Smooth muscle cell (in vitro differentiated cells): ENCODE data around the gene ADAM30. TPM values are rescaled to one million over a fixed set of nuclear protein-coding genes. Genes with fewer than 3 reads are reported as not detected.

ENCODE experiments used
- DNase-seq: peaks from one replicate; lab custom pipeline; 2025; ENCODE audit not compliant: unreplicated experiment; lab: John Stamatoyannopoulos, UW
- H2AFZ ChIP-seq: fragments of 200-600 bp; sonication (generic); 2 replicates; pipeline ENCODE4 v1.6.0; 2016; ENCODE audit warnings: antibody characterized with exemption, low read depth, mild to moderate bottlenecking
- H3F3A ChIP-seq: fragments of 200-600 bp; sonication (generic); 2 replicates; pipeline ENCODE4 v1.6.0; 2017; ENCODE audit warnings: antibody characterized with exemption, low read depth
- H3K27ac ChIP-seq: fragments of 200-600 bp; sonication (generic); 2 replicates; pipeline ENCODE4 v1.5.1; 2016; ENCODE audit warnings: low read depth, mild to moderate bottlenecking
- H3K27me3 ChIP-seq: fragments of 200-600 bp; sonication (generic); 2 replicates; pipeline ENCODE4 v1.6.1; 2016; ENCODE audit warnings: low read depth, mild to moderate bottlenecking
- H3K36me3 ChIP-seq: fragments of 200-600 bp; sonication (generic); 2 replicates; pipeline ENCODE4 v1.5.1; 2016; ENCODE audit warnings: low read depth
- H3K4me1 ChIP-seq: fragments of 200-600 bp; sonication (generic); 2 replicates; pipeline ENCODE4 v1.5.1; 2016; ENCODE audit warnings: low read depth
- H3K4me2 ChIP-seq: fragments of 200-600 bp; sonication (generic); 2 replicates; pipeline ENCODE4 v1.6.0; 2016; ENCODE audit warnings: mild to moderate bottlenecking
- H3K4me3 ChIP-seq: fragments of 200-600 bp; sonication (generic); 2 replicates; pipeline ENCODE4 v1.5.1; 2016; ENCODE audit warnings: mild to moderate bottlenecking
- H3K79me2 ChIP-seq: fragments of 200-600 bp; sonication (generic); 2 replicates; pipeline ENCODE4 v1.6.0; 2016; ENCODE audit warnings: low read depth, mild to moderate bottlenecking
- H3K9ac ChIP-seq: fragments of 200-600 bp; sonication (generic); 2 replicates; pipeline ENCODE4 v1.6.0; 2016; ENCODE audit warnings: low read depth
- H3K9me3 ChIP-seq: fragments of 200-600 bp; sonication (generic); replicated peaks from 2 replicates; pipeline ENCODE4 v1.5.1; 2016; ENCODE audit warnings: low read depth
- H4K20me1 ChIP-seq: fragments of 200-600 bp; sonication (generic); 2 replicates; pipeline ENCODE4 v1.6.0; 2016; ENCODE audit warnings: low read depth
- WGBS: methylation state at CpG from one replicate; pipeline ENCODE4 v1.1.7; 2016; ENCODE audit warnings: low lambda C conversion rate; 5-methylcytosine and 5-hydroxymethylcytosine counted together
- polyA plus RNA-seq: library from polyadenylated mRNA; unstranded; fragments of >200 nt; fragmentation: Nextera tagmentation; extraction: Ambion mirVana; gene quantifications from 2 replicates; pipeline ENCODE4 v1.2.1, GENCODE V29; 2016
- total RNA-seq: library from RNA; depleted of rRNA; stranded (reverse); fragments of >200 nt; gene quantifications from 2 replicates; pipeline ENCODE4 v1.2.3, GENCODE V29; 2014
- TF ChIP-seq, protein P1 (sequence below): fragments of 200-600 bp; sonication (generic); IDR thresholded peaks from 2 replicates; pipeline ENCODE4 v1.5.1; 2017; ENCODE audit warnings: borderline replicate concordance, mild to moderate bottlenecking, antibody characterized with exemption; ENCODE audit not compliant: insufficient read depth, poor library complexity, severe bottlenecking

Gene ADAM30
- total and polyA plus RNA-seq, 2 experiments from 2014 or later: not detected

DNA sequence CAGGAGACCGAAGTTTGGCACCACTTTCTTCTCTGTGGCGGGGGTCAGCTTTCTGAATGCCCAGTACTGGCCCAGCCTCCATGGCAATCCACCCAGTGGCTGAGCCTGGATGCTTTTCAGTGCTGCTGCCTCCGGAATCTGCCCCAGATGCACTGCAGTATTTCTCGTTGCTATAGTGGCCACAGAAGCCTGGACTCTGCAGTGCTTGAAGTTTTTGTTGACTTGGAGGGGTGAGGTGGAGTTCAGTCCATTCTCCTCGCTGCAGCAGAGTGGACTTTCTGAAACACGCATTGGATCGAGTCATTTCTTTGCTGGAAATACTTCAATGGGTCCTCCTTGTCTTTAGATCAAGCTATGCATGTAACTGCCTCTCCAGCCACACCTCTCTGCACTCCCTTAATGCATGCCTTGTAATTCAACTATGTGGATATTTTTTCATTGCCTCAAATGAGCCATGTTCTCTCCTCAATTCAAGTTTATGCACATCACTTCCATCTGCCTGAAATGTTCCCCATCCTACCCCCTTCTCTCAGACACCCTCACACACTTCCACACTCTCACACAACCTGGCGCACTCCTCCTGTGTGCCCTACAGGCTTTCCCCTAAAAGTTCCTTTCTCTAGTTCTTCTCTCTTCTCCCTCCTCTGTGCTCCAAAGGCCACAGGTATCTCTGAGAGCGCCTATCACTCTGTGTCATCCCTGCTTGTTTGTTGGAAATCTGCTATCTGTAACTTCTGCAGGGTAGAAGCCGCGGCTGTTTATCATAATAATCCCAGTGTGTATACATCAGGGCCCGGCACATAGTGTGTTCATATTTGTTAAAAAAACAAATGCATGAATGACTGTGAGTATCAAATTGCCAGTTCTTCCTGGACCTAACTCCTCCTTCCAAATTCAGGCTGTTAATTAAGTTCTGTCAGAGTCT lies 16.5 kb downstream of the ADAM30 start:
- H3F3A ChIP-seq: no peaks in the 10 kb centered on the region
- 83% methylated on average over 12 of the region's 12 CpGs for WGBS
- no peaks in the 10 kb centered on the region for H3K79me2 ChIP-seq
- TF ChIP-seq, protein P1, sequence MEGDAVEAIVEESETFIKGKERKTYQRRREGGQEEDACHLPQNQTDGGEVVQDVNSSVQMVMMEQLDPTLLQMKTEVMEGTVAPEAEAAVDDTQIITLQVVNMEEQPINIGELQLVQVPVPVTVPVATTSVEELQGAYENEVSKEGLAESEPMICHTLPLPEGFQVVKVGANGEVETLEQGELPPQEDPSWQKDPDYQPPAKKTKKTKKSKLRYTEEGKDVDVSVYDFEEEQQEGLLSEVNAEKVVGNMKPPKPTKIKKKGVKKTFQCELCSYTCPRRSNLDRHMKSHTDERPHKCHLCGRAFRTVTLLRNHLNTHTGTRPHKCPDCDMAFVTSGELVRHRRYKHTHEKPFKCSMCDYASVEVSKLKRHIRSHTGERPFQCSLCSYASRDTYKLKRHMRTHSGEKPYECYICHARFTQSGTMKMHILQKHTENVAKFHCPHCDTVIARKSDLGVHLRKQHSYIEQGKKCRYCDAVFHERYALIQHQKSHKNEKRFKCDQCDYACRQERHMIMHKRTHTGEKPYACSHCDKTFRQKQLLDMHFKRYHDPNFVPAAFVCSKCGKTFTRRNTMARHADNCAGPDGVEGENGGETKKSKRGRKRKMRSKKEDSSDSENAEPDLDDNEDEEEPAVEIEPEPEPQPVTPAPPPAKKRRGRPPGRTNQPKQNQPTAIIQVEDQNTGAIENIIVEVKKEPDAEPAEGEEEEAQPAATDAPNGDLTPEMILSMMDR: no peak
- DNase-seq: no peak
- no peak overlapping the region for H3K4me3 ChIP-seq
- no peak overlapping the region for H2AFZ ChIP-seq
- no peak overlapping the region for H3K4me2 ChIP-seq
- no peaks in the 10 kb centered on the region for H3K36me3 ChIP-seq
- H3K9ac ChIP-seq: no peak overlapping the region
- no peaks in the 10 kb centered on the region for H3K9me3 ChIP-seq
- no peaks in the 10 kb centered on the region for H4K20me1 ChIP-seq
- no peaks in the 10 kb centered on the region for H3K4me1 ChIP-seq
- no peaks in the 10 kb centered on the region for H3K27me3 ChIP-seq
- no peak overlapping the region for H3K27ac ChIP-seq

DNA sequence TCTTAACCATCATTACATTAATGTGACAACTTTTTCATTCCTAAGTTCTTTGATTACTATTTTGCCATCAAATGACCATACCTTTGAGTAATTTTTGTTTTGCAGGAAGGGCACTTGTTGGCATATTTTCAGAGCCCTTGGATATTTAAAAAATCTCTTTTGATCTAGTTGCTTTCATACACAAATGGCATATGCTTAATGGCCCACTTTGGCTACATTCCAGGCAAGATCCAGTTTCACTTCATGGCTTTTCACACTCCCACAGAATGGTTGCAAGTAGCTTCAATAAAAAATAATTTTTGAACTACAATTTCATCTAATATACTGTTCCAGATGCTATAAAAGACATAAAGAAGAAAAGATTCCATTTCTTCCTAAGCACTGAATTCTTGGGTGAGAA lies 18.1 kb downstream of the ADAM30 start:
- no peaks in the 10 kb centered on the region for H3K9me3 ChIP-seq
- no peak overlapping the region for H2AFZ ChIP-seq
- H3K4me1 ChIP-seq: no peaks in the 10 kb centered on the region
- H3K27ac ChIP-seq: no peak overlapping the region
- no peak for DNase-seq
- no peaks in the 10 kb centered on the region for H3K27me3 ChIP-seq
- H3K9ac ChIP-seq: no peak overlapping the region
- no peaks in the 10 kb centered on the region for H3K36me3 ChIP-seq
- TF ChIP-seq, protein P1: no peak
- H3F3A ChIP-seq: no peaks in the 10 kb centered on the region
- H4K20me1 ChIP-seq: no peaks in the 10 kb centered on the region
- H3K4me3 ChIP-seq: no peak overlapping the region
- no peak overlapping the region for H3K4me2 ChIP-seq
- no peaks in the 10 kb centered on the region for H3K79me2 ChIP-seq

DNA sequence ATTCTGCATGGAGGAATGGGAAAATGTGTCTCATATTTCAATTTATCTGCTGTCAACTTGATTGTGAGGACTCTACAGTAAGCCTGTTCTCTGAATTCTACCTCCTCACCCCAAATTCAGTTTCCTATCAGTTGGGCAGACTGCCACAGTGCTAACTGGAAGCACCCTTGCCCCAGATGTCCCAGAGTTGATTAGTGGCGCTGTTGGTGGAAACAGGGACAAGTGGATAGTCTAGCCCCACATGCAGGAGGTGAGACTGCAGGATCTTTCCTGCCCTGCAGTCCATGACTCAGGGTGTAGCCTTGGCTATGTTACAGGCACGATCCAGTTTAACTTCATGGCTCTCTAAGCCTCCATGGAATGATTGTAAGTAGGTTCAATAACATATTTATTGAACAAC lies 22.1 kb downstream of the ADAM30 start:
- no peak overlapping the region for H3K27ac ChIP-seq
- 80% methylated on average over 2 of the region's 2 CpGs for WGBS

More for the DNA sequence above, 22.1 kb downstream of the ADAM30 start:
- Histone ChIP-seq H3K9ac (no peak overlapping the region), H4K20me1 (no peaks in the 10 kb centered on the region), H3F3A (no peaks in the 10 kb centered on the region), H2AFZ (no peak overlapping the region), H3K4me2 (no peak overlapping the region), H3K4me1 (no peaks in the 10 kb centered on the region), H3K9me3 (no peaks in the 10 kb centered on the region), H3K27me3 (no peaks in the 10 kb centered on the region), H3K79me2 (no peaks in the 10 kb centered on the region), H3K4me3 (no peak overlapping the region), H3K36me3 (no peaks in the 10 kb centered on the region)
- DNase-seq: no peak
- TF ChIP-seq, protein P1: no peak
